Hematopoietic multipotent progenitor cell treated with erythropoietin and hydrocortisone succinate and interleukin-3 and kit ligand, for 8 days (in vitro differentiated cells): ENCODE results near the gene TANK.
"Not testable (repeated sequence)": the region's sequence is repeated elsewhere in the genome, so short reads cannot be mapped to it uniquely, and the experiment has no call there.

ENCODE experiments used
- DNase-seq: peaks from one replicate; pipeline ENCODE4 v3.0.0-alpha.2; 2015

Gene TANK

GRCh38 chr2:161160226-161161073 is at the start of gene TANK:
TSS of gene TANK (plus strand) at chr2:161160428. CDS start at chr2:161179663, 19,235 bp downstream.
- DNase-seq, result peak; percentile 95

GRCh38 chr2:161111531-161111930 is 48.7 kb upstream of the TANK start:
- no peak for DNase-seq

DNA sequence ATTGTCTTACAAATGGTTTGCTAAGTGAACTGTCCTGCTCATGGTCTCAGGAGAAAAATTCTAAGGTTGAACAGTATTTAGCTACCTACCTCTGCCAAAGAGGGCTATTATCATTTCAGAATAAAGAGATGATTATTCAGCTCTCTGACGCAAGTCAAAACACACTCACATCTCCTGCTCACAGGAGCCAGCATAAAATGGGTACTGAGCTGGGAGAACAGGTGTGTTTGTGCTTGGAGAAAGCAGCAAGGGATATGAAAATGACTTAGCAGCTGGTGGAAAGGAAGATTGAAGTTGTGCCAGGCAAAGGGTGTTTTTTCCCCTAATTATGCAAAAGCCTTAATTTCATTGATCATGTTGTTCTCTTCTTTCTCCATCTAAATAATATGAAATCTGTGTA is 47.3 kb upstream of the TANK start:
- no peak for DNase-seq

GRCh38 chr2:161113693-161114575 is 46.3 kb upstream of the TANK start:
- no peak for DNase-seq

- DNase-seq, result no peak
These were observed 45.0 kb upstream of the TANK start for GRCh38 chr2:161115205-161115604.

GRCh38 chr2:161115605-161116380 is 44.4 kb upstream of the TANK start:
- no peak for DNase-seq

GRCh38 chr2:161116509-161116908 is 43.7 kb upstream of the TANK start:
- DNase-seq, result no peak

DNA sequence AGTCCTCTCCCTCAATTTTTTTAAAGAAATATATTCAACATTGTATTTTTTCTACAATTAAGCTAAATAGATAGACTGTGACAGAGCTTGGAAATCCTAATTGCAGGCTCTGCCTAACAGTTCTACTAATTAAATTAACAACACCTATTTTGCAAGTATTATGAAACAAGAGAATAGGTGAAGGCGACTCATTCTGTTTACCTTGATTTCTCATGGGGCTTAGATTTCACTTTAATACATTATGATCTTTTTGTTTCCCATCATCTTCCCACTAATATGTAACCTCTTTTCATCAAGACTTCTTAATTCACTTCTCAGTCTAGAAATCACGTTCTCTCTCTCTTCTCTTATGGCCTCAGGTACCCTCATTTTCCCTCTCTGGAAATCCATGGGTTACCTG is 42.7 kb upstream of the TANK start:
- no peak for DNase-seq

DNA sequence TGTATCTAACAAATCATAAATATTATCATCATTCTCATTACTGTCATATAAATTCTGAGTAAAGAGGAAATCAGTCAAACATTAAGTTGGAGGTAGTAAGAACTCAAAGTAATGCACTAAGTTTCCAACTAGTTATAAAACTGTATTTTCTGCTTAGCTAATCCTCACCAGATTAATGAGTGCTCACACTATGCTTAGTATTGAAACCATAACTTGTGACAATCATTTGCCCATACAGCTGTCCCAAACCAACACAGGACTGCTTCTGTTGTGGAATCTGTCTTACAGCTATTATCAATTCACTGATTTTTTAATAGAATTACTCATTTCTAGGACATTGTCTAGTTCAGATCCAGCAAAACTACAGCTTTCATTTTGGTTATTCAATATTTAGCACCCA is 41.5 kb upstream of the TANK start:
- DNase-seq, result no peak

- DNase-seq, result no peak
These were observed 40.7 kb upstream of the TANK start for GRCh38 chr2:161119483-161119882.

- DNase-seq, result no peak
These were observed 39.5 kb upstream of the TANK start for GRCh38 chr2:161120775-161121174.

GRCh38 chr2:161121622-161122021 is 38.6 kb upstream of the TANK start:
- no peak for DNase-seq

DNA sequence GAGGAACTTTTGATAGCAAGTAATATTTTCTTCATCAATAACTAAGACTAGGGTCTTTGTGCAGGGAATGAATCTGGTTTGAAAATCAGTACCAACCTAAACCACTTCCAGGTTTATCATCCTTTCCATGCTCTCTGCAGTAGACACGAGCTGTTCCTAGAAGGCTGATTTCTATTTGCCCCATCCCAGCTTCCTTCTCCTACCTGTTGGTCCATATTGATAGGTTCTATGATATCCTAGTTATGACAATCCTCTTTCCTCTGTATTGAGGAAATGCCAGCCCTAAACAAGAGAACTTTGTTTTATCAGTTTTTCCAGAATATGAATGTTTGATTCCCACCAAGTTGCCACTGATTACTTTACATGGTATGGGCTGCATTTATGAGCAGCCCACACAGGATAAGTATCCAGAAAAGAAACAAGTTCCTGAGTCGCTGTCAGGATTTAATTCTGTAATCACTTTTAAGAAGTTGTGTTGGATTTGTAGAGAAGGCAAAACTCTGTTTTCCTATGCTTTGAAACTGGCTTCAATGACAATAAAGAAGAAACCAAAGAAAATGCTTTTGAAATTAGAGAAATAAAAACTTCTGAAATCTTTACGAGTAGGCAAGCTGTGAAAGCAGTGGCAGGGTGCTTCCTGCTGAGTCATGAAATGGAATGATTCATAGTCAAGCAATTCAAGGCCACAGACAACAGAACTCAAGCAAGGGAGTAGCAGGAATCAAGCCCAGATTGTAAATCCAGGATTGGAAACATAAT is 37.3 kb upstream of the TANK start:
- peak; percentile 27 for DNase-seq

GRCh38 chr2:161123531-161124030 is 36.6 kb upstream of the TANK start:
- no peak for DNase-seq

DNA sequence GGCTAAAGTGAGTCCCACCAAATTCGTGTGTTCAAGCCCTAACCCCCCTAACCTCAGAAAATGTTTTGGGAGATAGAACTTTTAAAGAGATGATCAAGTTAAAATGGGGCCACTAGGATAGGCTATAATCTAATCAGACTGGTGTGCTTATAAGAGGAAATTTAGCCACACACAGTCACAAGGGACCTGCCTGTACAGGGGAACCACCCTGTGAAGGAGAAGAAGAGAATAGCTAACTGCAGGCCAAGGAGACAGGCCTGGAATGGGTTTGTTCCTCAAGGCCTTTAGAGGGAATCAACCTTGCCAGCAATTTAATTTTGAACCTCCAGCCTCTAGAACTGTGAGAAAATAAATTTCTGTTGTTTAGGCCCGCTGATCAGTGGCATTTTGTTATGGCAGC is 36.0 kb upstream of the TANK start:
- no peak for DNase-seq

- no peak for DNase-seq
These were observed 31.3 kb upstream of the TANK start for GRCh38 chr2:161128885-161129284.

GRCh38 chr2:161130354-161130753 is 29.9 kb upstream of the TANK start:
- DNase-seq, result no peak

DNA sequence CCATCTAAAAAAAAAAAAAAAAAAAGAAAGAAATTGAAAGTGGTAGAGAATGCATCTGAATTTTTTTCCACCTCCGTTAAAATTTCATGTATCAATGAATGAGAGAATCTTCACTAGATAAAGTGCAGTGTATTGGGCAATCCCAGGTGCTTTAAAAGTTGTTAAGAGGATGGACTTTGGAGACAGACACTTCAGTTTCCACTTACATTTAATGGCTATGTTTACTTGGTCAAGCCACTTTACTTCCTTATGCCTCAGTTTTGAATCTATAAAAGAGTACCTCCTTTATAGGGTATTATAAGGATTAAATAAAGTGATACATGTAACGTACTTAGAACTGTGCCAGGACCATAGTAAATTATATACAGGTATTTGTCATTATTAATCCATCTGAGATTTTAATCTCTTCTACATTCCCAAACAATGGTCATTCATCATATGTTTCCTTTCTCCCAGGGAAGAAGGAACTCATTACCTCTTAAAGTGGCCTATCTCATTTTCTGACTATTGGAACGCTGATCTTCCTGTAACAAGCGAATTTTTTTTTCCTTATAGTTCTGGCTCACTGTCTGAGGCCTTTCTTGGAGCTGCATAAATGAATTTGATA is 29.1 kb upstream of the TANK start:
- no peak for DNase-seq

DNA sequence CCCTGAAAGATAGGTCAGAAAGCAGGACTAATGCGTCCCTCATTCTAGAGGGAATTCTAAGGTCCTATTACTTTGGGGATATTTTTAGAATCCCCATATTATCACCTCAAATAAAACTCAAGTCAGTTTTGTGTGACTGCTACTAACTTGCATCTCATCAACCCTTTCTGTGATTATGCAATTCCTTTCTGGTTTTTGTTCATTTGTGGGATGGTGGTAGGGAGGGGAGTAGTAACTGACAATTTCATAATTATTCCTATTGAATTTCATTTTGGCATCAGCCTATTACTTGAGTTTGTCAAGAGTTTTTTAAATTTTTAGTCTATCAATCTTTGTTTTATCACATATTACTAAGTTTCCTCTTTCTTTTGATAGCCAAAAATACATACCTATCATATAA is 28.4 kb upstream of the TANK start:
- no peak for DNase-seq

DNA sequence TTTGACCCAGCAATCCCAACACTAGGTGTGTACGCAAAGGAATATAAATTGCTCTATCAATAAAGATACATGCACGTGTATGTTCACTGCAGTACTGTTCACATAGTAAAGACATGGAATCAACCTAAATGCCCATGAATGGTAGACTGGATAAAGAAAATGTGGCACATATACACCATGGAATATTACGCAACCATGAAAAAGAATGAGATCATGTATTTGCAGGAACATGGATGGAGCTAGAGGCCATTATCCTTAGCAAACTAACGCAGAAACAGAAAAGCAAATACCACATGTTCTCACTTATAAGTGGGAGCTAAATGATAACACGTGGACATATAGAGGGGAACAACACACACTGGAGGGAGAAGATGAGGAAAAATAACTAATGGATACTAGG is 27.8 kb upstream of the TANK start:
- not testable (repeated sequence) for DNase-seq

- DNase-seq, result no peak
These were observed 26.9 kb upstream of the TANK start for GRCh38 chr2:161133366-161133765.
